GM20000 (cell line): ENCODE results near the gene CMPK2.

Experiments
- DNase-seq: peaks from one replicate; pipeline ENCODE4 v3.0.0; 2012; ENCODE audit warnings: low spot score
- CTCF ChIP-seq: IDR thresholded peaks from 2 replicates; pipeline ENCODE4 v1.5.1; 2012; ENCODE audit warnings: mild to moderate bottlenecking, control low read depth; ENCODE audit errors: extremely low read depth, missing control alignments

CMPK2 gene

DNA sequence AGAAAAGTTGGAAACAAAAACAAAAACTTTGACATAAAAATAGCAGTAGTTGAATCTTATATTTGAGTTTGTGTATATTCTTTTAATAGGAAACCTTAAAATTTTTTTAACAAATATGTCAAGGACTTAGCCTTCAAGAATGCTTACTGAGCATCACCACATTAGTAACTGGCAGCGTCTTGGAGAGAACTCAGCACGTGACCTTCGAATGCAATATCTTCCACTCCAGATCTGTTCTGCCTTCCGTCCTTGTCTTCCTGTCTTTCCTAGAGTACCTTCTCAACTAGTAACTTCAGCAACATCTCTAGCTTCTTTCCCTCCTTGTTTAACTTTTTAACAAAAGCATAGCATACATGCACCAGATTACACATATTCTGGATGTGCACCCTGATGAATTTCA is 12.8 kb upstream of the CMPK2 start:
- no peak for DNase-seq
- no peak for TF ChIP-seq CTCF

GRCh38 chr2:6877402-6878304 is 11.9 kb upstream of the CMPK2 start, which contains the start of gene RSAD2:
Gene RSAD2, plus strand, starts transcription at chr2:6877777. Its CDS starts 24 bp downstream, at chr2:6877801.
- no peak for DNase-seq
- TF ChIP-seq CTCF = no peak

- TF ChIP-seq CTCF = no peak
- no peak for DNase-seq
These were observed 10.6 kb upstream of the CMPK2 start for GRCh38 chr2:6876309-6876708.

DNA sequence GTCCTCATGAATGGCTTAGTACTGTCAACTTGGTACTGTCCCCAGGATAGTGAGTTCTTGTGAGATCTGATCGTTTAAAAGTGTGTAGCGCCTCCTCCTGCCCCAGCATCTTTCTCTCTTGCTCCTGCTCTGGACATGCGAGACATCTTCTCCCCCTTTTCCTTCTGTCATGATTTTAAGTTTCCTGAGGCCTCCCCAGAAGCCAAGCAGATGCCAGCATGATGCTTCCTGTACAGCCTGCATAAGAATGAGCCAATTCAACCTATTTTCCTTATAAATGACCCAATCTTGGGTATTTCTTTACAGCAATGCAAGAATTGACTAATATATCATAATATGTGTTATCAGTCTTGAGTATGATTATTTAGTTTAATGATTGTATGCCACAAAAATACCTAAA is 8.3 kb upstream of the CMPK2 start:
- DNase-seq = no peak
- TF ChIP-seq CTCF = no peak

GRCh38 chr2:6872394-6872793 is 6.7 kb upstream of the CMPK2 start:
- TF ChIP-seq CTCF = no peak
- DNase-seq = no peak

DNA sequence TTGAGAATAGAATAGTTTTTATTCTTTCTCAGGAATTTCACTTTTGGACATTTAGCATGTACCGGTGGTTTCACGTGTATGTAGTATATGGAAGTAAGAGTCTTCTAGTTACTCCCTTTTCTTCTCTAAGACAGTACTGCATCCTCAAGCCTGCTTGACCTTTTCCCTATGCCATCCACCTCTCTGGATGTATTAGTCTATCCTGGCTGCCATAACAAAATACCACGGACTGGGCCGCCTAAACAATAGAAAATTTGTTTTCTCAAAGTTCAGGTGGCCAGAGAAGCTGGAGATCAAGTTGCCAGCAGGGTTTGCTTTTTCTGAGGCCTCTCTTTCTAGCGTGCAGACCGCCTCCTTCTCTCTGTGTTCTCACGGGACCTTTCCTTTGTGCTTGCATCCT is 1.3 kb upstream of the CMPK2 start:
- no peak for DNase-seq
- TF ChIP-seq CTCF = no peak

GRCh38 chr2:6866275-6866671 is 566 bp upstream of the CMPK2 start:
- peak; percentile 75 for DNase-seq
- TF ChIP-seq CTCF = no peak
